ENCODE data around the gene CIAO2A. TPM values are rescaled to one million over a fixed set of nuclear protein-coding genes. Genes with fewer than 3 reads are reported as not detected.

Gene CIAO2A
- total and polyA plus RNA-seq, 4 donors: 40.4 to 95.6 (median 82.8) TPM

DNA sequence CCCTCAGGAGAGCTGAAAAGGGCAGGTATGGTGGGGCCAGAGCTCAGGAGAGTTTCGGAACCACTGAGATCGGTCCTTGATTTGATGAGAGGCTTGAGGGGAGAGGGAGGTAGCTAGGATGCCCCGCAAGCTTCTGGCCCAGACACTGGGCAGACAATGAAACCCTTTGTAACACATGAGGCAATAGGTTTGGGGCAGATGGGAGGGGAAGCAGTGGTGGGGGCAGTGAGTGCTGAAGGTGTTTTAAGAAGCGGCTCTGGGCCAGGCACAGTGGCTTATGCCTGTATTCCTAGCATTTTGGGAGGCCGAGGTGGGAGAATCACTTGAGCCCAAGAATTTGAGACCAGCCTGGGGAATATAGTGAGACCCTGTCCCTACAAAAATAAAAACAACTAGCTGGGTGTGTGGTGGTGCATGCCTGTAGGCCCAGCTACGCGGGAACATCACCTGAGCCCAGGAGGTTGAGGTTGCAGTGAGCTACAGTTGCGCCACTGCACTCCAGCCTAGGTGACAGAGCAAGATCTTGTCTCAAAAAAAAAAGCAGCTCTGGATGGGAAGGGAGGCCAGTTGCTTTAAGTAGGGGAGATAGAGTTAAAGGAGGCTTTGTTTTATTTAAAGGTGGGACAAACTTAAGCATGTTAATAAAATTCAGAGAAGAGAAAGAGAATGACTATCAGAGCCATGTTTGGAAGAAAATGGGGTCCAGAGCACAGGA lies 48.3 kb upstream of the CIAO2A start:
- Histone ChIP-seq H3K4me3 (no peak overlapping the region), H3K27ac (ENCODE audit: low read depth in 1 of 2, low read length in 1 of 2) (no peak overlapping the region), H3K27me3 (ENCODE audit: control insufficient read depth in 3 of 3, insufficient read depth in 3 of 3, low read length in 2 of 3) (no peaks in the 10 kb centered on the region), H3K36me3 (ENCODE audit: control insufficient read depth in 4 of 4, insufficient read depth in 4 of 4, low read length in 4 of 4) (peaks cover 6 to 46% (median 17%) of the 10 kb centered on the region in 4 donors), H3K9ac (ENCODE audit: insufficient read depth in 1 of 2, low read length in 2 of 2) (no peak overlapping the region), H3K9me3 (ENCODE audit: control insufficient read depth in 4 of 4, insufficient read depth in 3 of 4, low read length in 3 of 4) (no peaks in the 10 kb centered on the region), H3K4me1 (ENCODE audit: control insufficient read depth in 5 of 5, insufficient read depth in 5 of 5, low read length in 5 of 5) (peaks cover 0 to 13% (median 0%) of the 10 kb centered on the region in 5 donors)
- 97 to 99% methylated on average over 8 of the region's 8 CpGs for WGBS, 2 donors
- DNase-seq (no peak), ATAC-seq (ENCODE audit: insufficient read depth, low FRiP score) (no peak)
- TF ChIP-seq, protein P1, sequence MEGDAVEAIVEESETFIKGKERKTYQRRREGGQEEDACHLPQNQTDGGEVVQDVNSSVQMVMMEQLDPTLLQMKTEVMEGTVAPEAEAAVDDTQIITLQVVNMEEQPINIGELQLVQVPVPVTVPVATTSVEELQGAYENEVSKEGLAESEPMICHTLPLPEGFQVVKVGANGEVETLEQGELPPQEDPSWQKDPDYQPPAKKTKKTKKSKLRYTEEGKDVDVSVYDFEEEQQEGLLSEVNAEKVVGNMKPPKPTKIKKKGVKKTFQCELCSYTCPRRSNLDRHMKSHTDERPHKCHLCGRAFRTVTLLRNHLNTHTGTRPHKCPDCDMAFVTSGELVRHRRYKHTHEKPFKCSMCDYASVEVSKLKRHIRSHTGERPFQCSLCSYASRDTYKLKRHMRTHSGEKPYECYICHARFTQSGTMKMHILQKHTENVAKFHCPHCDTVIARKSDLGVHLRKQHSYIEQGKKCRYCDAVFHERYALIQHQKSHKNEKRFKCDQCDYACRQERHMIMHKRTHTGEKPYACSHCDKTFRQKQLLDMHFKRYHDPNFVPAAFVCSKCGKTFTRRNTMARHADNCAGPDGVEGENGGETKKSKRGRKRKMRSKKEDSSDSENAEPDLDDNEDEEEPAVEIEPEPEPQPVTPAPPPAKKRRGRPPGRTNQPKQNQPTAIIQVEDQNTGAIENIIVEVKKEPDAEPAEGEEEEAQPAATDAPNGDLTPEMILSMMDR (IDR thresholded peaks at IDR 0.05; ENCODE audit: control extremely low read depth, extremely low read depth): no peak

DNA sequence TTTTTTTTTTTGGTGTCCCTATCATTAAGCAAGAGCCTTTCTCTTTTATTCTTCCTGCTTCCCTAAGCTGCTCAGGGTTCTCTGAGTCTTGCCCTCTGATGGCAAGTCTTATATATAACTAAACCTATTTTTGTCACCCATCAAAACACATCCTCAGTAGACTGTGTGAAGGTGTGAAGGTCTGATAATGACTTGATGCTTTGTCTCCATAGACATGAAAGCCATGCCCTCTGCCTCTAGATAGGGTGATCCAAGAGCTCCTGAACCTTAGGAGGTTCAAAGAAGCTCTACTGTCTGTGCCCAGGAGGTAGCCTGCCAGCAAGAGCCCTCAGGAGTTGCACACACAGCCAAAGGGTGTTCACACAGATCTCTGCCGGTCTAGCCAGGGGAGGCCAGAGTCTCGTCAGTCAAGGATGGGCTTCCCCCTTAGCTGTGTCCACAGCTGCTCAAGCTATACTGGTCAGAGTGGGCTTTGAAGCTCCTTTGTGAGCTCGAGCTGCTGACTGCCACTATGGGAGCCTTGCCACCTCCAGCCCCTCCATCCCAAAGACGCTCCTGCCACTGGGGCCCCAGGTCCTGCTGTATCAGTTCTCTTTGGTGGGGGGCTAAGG lies 44.8 kb upstream of the CIAO2A start:
- ATAC-seq (ENCODE audit: insufficient read depth, low FRiP score) (no peak), DNase-seq (no peak)
- Histone ChIP-seq H3K4me1 (ENCODE audit: control insufficient read depth in 5 of 5, insufficient read depth in 5 of 5, low read length in 5 of 5) (peaks cover 0 to 5% (median 5%) of the 10 kb centered on the region in 5 donors), H3K9me3 (ENCODE audit: control insufficient read depth in 4 of 4, insufficient read depth in 3 of 4, low read length in 3 of 4) (no peaks in the 10 kb centered on the region), H3K36me3 (ENCODE audit: control insufficient read depth in 4 of 4, insufficient read depth in 4 of 4, low read length in 4 of 4) (peaks cover 24 to 55% (median 39%) of the 10 kb centered on the region in 4 donors), H3K27me3 (ENCODE audit: control insufficient read depth in 3 of 3, insufficient read depth in 3 of 3, low read length in 2 of 3) (no peaks in the 10 kb centered on the region), H3K4me3 (no peak overlapping the region), H3K27ac (ENCODE audit: low read depth in 1 of 2, low read length in 1 of 2) (no peak overlapping the region), H3K9ac (ENCODE audit: insufficient read depth in 1 of 2, low read length in 2 of 2) (no peak overlapping the region)
- TF ChIP-seq, protein P1 (IDR thresholded peaks at IDR 0.05; ENCODE audit: control extremely low read depth, extremely low read depth): no peak
- 92 to 94% methylated on average over 4 of the region's 4 CpGs for WGBS, 2 donors

DNA sequence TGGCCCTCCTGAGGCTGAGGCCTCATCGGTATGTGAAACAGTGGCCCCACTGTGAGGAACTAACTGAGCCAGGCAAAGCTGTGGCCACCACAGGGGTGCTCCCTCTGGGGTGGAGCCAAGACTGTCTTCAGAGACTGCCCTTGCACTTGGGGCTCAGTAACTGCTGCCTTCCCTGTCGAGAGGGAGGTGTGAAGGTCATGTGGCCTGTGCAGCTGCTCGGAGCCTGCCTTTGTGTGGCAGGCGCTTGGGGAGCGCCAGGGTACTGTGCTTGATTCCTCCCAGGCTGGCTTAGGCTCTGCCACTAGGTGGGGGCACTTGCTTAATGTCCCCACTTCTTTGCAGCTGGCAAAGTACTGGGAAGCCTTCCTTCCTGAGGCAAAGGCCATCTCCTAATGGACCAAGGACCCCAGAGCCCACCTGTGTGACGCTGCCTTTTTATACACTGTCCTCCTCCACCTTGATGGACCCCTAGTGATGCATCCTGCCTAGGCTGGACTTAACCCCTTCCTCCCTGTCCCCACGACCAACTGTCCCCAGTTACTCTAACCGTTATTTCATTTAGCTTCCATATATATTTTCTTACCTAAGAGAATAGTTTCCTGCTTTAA lies 43.7 kb upstream of the CIAO2A start:
- Histone ChIP-seq H3K27ac (ENCODE audit: low read depth in 1 of 2, low read length in 1 of 2) (no peak overlapping the region), H3K27me3 (ENCODE audit: control insufficient read depth in 3 of 3, insufficient read depth in 3 of 3, low read length in 2 of 3) (no peaks in the 10 kb centered on the region), H3K9me3 (ENCODE audit: control insufficient read depth in 4 of 4, insufficient read depth in 3 of 4, low read length in 3 of 4) (no peaks in the 10 kb centered on the region), H3K36me3 (ENCODE audit: control insufficient read depth in 4 of 4, insufficient read depth in 4 of 4, low read length in 4 of 4) (peaks cover 26 to 56% (median 45%) of the 10 kb centered on the region in 4 donors), H3K4me3 (no peak overlapping the region), H3K4me1 (ENCODE audit: control insufficient read depth in 5 of 5, insufficient read depth in 5 of 5, low read length in 5 of 5) (peaks cover 0 to 5% (median 5%) of the 10 kb centered on the region in 5 donors), H3K9ac (ENCODE audit: insufficient read depth in 1 of 2, low read length in 2 of 2) (no peak overlapping the region)
- whole genome bisulfite sequencing, 2 donors: 74 to 79% methylated on average over 8 of the region's 8 CpGs
- TF ChIP-seq, protein P1 (IDR thresholded peaks at IDR 0.05; ENCODE audit: control extremely low read depth, extremely low read depth): no peak
- DNase-seq (no peak), ATAC-seq (ENCODE audit: insufficient read depth, low FRiP score) (no peak)
